HG03571 (cell line): ENCODE data around the gene CDHR5.
A peak's percentile ranks its signal among the peaks of the same experiment; 100 is the strongest.
"Not testable (repeated sequence)": the region's sequence is repeated elsewhere in the genome, so short reads cannot be mapped to it uniquely, and the experiment has no call there.

Experiments used
- ATAC-seq: cut with Tn5 transposase; IDR thresholded peaks from one replicate; pipeline ENCODE4 v1.9.1; 2021; ENCODE audit not compliant: unreplicated experiment

Gene CDHR5

GRCh38 chr11:589798-590197 is 35.0 kb downstream of the CDHR5 start:
- no peak for ATAC-seq

DNA sequence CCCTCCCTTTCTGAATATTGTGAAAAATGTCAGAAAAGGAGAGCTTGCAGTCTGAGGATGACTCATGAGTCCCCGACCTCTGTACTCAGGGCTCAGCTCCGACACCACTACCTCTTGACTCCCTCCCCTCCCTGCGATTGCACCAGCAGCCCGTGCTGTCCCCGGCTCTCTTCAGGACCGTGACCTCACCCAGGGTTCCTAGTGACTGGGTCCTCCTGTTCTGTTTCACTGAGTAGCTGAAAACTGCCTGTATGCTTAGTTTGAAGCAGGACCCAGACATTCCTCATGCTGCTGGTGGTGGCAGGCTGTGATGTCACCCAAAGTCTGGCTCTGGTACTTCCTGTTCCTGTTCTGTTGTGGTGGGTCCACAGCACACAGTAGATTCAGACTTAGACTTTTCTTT is 36.8 kb downstream of the CDHR5 start:
- no peak for ATAC-seq

DNA sequence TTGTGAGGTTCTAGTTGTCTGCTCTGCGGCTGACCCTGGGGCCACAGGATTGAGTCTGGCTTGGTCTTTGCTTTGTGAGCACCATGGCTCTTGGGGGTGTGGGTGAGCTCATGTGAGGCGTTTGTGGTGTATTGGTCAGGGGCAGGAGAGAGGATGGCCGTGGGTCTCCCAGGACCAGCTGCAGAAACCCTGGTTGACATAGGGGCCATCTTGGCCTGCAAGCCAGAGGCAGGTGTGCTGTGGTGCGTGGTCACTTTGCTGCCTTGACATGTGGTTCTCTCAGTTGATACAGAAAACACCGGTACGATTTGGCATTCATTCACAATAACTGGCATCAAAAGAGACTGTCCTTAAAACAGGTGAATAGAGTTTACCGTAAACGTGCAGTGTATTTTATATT is 37.2 kb downstream of the CDHR5 start:
- no peak for ATAC-seq

- no peak for ATAC-seq
Measured at GRCh38 chr11:586376-587316, 38.1 kb downstream of the CDHR5 start.

DNA sequence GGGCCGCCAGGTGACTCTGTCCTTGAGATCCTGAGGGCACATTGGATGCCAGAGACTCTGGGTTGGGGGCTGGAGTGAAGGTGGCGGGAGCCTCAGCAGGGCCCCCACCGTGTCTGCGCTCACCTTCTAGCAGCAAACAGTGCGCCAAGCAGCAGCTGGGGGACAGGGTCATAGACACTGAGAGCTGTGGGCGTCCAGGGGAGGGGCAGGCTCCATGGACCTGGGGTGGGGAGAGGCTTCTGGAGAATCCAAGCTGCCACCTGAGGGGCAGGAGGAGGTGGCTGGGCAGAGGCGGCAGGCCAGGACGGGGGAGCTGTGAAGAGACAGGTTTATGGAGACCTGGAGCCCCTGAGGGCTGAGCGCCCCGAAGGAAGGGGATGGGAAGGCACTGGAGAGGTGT is 40.5 kb downstream of the CDHR5 start:
- no peak for ATAC-seq

DNA sequence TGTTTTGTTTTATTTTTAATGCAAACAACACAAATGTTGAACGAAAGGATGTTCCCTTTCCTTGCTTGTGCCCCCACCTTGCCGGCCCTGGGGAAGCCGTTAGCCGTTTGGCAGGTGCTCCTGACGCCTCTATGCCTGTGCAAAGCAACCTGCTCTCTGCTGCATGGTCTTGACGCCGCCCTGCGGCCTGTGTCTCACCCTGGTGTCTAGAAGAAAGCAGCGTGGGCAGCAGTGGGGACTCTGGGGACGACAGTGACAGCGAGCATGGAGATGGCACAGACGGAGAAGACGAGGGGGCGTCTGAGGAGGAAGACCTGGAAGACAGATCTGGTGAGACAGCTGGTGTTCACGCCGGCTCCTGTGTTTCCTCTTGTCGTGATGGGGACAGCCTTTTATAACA is 43.0 kb downstream of the CDHR5 start:
- no peak for ATAC-seq

DNA sequence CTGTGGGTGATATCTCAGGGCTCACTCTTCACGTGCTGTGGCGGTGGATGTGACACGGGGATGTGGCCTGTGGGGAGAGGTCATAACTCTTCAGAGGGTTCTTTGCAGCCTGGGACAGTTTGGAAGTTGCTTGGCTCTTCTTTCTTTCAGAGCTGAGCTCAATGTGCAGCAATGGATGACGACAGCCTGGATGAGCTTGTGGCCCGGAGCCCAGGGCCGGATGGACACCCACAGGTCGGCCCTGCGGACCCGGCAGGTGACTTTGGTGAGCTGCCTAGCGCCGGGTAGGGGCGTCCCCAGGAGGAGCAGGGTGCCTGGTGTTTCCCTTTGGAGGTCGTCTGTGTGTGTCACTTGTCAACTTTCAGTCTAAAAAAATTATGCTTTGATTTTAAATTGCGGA is 43.4 kb downstream of the CDHR5 start:
- no peak for ATAC-seq

DNA sequence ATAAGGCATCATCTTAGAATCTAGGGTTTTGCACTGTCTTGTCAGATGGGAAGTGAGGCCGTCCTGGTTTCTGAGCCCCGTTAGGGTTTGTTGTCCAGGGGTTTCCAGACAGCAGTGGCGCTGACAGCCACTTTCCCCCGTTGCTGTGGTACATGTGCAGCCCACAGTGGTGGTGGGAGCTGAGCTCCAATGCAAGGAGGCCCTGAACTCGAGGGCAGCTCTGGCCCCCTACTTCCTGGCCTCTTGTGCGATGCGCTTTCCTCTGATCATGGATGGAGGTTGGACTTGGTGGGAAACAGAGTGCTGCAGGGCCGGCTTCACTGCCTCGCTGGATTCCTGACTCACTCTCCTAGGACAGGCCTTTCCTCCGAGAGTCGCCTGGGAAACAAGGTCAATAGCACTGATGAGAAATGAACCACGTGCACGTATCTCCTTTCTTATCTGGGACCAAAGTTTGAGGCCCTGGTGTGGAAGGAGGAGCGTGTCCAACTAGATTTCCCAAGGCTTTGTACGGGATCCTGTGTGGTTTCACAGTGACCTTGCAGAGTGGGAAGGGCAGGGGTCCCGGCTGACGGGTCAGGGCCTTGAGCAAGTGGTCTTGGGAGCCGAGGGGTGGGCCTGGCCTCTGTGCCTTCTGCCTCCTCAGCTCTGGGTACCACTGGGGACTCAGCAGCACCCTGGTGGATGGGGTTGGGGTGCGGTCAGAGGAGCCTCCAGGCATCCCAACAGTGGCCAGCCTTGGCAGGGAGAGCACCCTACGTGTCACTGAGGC is 44.7 kb downstream of the CDHR5 start:
- ATAC-seq, result no peak

GRCh38 chr11:578276-579035 is 46.3 kb downstream of the CDHR5 start:
- ATAC-seq, result no peak

- ATAC-seq, result no peak
Measured at GRCh38 chr11:577611-577894, 47.2 kb downstream of the CDHR5 start.

- ATAC-seq, result no peak
Measured at GRCh38 chr11:576811-577610, 47.7 kb downstream of the CDHR5 start.

DNA sequence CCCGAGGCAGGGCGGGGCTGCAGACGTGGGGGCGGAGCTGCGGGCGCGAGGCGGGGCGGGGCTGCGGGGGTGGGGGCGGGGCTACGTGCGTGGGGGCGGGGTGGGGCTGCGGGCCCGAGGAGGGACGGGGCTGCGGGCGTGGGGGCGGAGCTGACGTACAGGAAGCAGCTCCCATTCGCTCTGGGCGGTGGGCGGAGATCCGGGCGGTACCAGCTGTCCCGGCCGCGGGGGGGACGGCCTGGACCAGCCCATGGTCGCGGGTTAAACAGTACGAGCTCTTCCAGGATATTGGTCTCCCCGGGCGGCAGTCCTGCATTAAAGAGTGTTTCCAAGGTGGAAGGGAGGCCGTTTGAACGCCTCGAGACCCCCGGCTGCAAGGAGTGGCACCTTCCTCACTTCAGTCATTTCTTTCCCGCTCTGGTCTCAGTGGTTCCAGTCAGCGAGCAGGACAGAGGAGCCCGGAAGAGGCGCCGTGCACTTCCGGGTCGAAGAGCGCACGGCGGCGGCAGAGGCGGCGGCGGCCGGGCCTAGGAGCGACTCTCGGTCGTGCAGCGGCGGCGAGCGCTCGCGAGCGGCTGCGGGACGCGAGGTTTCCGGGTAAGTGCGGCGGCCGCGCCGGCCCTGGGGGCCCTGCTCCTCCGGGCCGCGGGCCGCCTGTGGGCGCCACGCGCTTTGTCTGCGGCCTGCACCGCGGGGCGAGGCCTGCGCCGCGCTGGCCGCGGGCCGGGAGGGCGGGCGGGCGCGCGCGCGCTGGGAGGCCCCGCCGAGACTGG is 48.6 kb downstream of the CDHR5 start, which contains the start of gene PHRF1:
PHRF1 (plus strand) TSS at position 475 of the 773 bp plus-strand sequence. CDS start 5,043 bp downstream, outside the sequence.
- ATAC-seq, result peak; percentile 70

GRCh38 chr11:575313-575995 is 49.3 kb downstream of the CDHR5 start:
- ATAC-seq, result peak; percentile 33

DNA sequence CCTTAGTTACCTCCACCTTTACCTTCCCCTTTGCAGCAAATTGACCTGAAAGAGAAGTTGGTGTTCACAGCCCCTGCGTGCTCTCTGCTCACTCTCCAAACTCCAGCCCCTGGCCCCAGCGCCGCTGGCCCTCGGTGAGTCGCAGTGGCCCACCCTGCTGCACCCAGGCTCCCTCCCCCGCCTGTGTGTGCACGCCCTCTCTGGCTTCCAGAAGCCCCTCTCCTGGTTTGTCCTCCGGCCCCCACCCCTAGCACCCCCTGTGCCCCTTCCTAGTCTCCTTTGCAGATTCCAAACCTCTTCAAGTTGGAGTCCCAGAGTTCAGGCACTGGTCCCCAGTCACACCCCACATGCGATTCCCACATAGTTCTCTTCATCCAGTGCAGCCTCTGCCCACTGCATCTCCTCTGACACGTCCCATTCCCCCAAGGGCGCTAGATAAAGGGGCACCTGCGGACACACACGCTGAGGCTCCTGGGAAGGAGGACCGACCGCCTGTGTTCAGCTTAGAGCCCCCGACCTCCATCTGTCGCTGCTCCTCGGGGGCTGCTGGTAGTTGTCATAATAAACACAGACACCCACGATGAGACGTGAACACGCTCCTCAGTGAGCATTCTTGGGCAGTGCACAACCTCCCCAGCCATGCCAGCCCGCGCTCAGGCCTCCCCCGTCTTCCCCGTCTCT is 50.0 kb downstream of the CDHR5 start:
- ATAC-seq, result no peak

GRCh38 chr11:574031-574570 is 50.7 kb downstream of the CDHR5 start:
- not testable (repeated sequence) for ATAC-seq

GRCh38 chr11:573146-573759 is 51.5 kb downstream of the CDHR5 start:
- ATAC-seq, result no peak

GRCh38 chr11:571802-572185 is 53.0 kb downstream of the CDHR5 start:
- no peak for ATAC-seq
